HS-27A (cell line): ENCODE data around the gene NPR2.

Source experiments
- DNase-seq: peaks from one replicate; pipeline ENCODE4 v3.0.0-alpha.2; 2012; ENCODE audit warnings: low read depth, missing footprints

The NPR2 gene

DNA sequence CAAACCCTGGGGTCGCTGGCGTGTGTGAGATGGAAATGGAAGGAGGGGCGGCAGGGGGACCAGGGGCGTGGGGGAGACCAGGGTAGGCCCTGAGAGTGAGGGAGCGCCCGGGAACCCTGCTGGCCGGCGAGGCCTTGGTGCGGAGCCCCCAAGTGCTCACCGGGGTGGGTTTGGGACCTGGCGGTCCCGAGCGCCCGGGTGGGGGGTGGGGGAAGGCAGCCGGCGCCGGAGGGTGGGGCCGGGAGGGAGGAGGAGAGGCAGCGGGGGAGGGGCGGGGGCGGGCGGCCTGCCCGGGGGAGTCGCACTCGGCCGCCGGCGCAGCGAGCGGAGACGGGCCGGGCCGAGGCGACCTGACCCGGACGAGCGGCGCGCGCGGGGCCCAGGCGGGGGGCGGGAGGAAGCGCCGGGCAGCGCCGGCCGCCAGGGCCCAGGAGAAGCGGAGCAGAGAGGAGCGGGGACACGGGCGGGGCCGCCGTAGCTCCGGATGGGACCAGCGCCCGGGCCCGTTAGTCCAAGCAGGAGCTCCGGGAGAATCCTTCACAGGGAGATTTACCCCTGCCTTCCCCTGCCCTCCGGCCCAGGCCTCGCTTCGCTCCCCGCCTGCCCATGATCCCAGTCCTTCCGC is at the start of gene NPR2:
Gene NPR2 (plus strand): TSS at position 295 of the 625 bp plus-strand sequence. CDS start 818 bp downstream, outside the sequence.
- no peak for DNase-seq

DNA sequence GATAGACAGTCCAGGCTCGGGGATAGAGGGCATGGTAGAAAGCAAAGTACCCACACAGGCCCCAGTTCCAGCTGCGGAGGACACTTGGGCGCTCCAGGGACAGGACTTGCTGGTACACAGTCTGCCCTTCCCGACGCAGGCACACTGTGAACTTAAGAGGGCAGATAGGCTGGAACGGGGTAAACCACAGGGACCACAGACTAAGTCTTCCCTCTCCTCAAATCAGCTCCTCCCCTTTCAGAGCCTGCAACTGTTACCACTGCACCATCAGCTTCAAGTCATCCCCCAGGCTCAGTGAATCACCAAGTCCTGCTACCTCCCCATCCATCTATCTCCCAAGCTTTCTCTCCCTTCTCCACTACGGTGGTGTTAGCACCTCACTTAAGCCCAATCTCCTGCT is 49.7 kb upstream of the NPR2 start:
- DNase-seq = no peak

DNA sequence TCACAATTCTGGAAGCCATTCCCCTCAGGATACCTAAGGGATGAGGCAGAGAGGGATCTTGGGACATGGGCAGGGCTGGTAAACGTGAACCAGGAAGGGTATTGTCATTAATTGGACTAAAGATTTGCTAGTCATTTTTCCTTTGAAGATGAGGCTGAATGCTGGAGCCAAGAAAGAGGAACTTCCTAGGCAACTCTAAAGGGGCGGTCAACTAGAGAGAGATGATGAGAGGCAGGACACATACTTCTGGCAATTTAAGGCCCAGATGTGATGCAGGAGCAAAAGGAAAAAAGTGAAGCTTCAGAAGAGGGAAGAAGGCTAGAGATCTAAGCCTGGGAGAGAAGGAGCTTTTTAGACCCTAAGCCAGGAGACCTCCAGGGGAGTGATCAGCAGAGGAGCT is 47.9 kb upstream of the NPR2 start:
- no peak for DNase-seq

DNA sequence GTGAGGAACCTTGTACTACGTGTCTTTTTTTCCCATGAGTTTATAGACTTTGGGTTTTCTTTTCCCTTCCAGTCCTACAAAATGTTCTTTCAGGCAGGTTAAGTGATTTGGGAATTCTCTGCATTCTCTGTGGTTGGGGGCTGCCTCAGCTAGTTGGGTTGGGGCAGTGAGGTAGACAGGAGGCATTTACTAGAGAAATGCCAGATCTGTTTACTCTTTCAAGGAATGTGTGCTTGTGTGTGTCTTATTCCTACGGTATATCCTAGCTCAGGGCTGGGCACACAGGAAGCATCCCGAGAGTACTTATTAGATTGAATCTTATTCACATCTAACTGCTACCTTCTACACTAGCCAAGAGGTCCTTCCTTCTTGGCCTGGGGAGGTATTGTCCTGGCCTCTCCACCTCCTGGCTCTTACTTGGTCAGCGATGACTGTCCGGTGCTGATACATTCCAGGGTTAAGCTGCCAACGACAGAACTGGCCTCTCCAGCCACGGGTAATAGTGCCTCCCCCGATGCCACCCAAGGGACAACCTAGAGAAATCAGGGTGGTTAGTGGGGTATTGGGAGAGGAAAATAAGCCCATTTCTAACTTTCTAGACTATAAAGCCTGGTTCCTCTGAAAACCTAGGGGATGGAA is 47.4 kb upstream of the NPR2 start:
- DNase-seq = no peak

DNA sequence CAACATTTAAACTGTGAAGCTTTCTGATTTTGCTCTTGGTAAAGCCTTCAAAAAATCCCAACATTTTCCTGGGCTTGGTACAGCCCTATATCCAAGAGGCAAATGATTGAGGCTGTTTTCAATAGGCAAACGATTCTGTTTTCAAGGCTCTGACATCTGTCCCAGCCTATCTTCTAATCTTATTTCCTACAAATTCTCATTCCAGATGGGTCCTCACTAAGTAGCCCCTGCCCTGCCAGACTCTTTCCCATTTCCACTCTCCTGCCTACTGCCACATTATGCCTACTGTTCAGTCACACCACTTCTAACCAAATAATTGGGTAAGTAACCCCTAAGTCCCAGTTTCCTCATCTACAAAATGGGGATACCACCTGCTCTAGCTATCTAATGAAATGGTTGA is 45.8 kb upstream of the NPR2 start:
- DNase-seq = no peak

DNA sequence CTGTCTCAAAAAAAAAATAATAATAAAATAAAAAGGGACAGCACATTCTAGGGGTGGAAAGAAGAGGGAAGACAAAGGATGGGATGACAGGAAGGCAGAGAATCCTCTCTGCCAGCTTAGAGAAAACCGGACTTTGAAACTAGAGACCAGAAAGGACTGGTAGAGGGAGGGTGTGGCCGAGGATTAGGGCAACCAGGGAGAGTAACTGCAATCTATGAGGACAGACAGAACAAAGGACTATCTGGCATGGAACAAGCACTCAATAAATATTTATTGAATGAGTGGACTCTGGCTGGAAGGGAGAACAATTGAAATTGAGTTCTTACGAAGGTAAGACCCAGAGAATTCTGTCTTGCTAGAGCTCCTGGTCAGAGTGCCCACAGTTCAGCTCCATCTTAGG is 44.8 kb upstream of the NPR2 start:
- no peak for DNase-seq

DNA sequence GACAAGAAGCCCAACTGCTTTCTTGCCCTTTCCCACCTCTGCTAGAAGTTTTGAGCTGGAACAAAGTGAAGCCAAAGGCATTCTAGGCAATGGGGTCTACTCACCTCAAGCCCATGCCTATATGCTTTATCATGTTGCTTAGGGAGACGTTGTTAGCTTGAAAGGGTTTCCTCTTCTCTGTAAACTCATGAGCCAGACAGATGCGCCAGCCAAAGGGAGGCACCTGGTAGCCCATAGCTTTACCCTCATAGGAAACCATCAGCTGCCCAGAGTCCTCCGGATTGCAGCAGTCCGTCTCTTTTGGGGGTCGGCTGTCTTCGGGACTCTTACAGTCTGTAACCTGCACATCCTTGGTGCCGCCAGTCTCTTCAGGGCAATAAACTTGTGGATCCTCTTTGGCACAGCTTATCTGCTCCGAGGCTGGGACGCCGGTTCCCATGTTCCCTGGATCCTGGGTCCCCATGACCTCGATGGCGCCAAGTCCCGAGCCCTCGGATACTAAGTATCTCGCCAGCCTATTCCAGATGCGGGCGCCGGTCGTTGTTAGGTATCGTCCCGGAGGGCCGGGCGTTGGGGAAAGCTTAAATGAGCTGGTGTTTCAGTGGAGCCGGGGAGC is 43.0 kb upstream of the NPR2 start:
- no peak for DNase-seq

DNA sequence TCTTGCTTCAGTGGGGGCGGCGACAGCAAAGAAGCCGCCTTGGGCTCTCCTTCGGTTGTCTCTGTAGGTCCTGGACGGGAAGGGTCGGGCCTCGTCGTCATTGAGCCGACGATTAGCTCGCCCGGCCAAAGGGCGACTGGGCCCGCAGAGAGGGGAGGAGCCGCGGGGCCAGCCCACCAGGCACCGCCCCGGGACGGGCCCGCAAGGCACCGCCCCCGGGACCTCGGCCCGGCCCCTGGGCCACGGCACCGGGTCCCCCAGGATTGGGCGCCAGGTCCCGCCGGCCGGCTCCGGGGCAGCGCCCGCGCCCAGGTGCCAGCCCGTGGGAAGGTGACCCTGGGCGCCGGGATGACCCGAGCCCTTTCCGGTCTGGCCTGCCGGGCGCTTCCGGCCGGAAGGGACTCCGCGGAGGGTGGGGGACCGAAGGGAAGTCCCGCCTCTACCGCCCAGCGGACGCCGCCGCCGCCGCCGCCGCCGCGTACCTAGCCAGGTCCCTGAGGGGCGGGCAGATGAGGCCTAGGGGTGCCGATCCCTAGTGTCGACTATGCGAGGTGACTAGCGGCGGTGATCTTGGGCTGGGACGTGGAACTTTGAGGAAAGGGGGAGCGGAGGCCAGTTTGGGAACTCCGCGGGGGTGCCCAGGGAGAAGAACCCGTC is 42.4 kb upstream of the NPR2 start, which contains the start of the genes GBA2 and RGP1:
Gene GBA2 (minus strand): TSS at position 371 of the 657 bp plus-strand sequence. CDS start 524 bp downstream, outside the sequence.
Gene RGP1 (plus strand): TSS at position 430 of the 657 bp plus-strand sequence. CDS start 469 bp downstream, outside the sequence.
- no peak for DNase-seq

DNA sequence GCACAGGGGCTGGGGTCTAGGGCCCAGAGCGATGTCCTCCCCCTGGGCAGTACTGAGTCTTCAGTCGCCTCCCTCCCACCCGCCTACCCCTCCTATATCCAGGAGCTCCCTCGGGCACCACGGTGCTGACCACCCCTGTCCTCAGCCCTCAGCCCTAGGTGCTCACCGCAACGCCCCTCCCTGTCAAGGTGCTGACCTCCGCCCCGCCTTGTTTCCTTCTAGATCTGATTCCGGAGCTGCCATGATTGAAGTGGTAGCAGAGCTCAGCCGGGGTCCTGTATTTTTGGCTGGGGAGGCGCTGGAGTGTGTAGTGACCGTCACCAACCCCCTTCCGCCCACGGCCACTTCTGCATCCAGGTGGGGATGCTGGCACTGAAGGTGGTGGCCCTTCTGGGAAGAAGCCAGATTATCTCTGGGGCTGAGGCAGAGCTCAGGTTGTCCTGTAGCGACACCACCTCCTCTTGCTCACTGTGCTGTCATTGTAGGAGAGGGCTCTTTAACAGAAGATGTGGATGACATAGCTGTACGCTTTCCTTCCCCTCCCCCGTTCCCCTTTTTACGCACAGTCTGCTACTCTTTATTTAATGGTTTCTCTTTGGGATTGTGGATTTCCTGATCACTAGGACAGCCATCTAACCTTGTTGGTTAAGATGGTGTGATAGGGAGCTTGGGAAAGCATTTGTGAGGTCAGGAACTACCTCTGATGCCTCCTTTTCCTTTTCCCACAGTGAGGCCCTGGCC is 41.7 kb upstream of the NPR2 start:
- no peak for DNase-seq

DNA sequence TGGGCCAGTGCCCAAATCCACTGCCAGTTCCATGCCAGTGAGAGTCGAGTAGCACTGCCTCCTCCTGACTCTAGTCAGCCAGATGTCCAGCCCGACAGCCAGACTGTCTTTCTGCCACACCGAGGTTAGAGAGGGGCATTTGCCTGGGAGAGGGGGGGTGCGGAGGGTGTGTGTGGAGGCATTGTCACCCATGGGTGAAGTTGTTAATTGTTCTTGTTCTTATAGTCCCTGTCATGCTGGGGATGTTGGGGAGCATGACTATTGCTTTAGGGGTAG is 41.2 kb upstream of the NPR2 start:
- DNase-seq = no peak

DNA sequence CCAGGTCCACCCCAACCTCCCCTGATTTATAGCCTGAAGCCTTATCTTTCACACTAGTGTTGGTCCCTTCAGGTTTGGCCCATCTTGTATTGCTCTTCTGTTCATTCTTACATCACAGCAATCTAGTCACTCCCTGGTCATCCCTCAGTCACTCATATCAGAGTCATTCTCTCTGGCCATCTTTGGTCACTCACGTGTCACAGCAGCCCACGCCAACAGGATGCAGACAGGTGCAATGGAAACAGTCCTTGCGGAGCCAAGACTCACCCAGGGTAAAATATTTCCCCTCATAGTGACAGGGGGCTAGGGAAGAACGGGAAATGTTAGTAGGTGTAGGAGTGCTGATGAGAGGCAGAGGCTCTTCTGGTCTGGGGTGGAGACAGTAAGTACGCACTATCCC is 37.9 kb upstream of the NPR2 start:
- DNase-seq = no peak

DNA sequence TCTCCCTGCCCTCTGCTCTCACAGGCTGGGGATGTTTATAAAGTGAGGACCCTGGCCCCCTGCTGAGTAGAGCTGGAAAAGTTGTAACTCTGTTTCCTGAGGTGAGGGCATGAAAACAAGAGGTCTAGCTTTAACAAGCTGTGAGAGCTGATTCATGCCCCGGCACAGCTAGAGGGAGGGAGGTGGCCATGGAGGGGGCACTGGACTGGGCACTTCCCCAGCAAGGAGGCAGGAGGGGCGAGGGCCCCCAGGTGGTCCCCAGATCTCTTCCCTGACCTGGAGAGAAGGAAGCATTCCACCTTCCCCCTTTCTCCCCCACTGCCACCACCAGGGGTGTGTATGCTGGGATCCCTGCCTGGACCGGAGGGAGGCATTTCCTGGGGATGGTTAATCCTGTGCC is 37.1 kb upstream of the NPR2 start, which contains the start of gene MSMP:
Gene MSMP (minus strand): TSS at position 13 of the 400 bp plus-strand sequence. CDS start 147 bp downstream, outside the sequence.
- no peak for DNase-seq

DNA sequence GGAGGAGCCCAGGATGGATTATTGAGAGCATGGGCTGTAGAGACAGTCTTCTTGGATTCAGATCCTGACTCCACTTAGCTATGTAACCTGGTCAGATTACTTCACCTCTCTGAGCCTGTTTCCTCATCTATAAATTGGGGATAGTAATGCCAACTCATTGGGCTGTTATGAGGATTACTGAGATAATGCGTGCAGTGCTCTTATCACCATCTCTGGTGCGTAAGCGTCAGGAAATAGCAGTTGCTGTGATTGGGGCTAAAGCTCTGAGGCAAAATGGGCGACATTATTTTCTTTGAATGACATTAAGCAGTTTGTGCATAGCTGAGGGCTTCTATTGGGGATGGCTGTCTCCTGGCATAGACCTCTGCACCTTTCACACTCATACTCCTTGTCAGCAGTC is 36.3 kb upstream of the NPR2 start:
- no peak for DNase-seq

DNA sequence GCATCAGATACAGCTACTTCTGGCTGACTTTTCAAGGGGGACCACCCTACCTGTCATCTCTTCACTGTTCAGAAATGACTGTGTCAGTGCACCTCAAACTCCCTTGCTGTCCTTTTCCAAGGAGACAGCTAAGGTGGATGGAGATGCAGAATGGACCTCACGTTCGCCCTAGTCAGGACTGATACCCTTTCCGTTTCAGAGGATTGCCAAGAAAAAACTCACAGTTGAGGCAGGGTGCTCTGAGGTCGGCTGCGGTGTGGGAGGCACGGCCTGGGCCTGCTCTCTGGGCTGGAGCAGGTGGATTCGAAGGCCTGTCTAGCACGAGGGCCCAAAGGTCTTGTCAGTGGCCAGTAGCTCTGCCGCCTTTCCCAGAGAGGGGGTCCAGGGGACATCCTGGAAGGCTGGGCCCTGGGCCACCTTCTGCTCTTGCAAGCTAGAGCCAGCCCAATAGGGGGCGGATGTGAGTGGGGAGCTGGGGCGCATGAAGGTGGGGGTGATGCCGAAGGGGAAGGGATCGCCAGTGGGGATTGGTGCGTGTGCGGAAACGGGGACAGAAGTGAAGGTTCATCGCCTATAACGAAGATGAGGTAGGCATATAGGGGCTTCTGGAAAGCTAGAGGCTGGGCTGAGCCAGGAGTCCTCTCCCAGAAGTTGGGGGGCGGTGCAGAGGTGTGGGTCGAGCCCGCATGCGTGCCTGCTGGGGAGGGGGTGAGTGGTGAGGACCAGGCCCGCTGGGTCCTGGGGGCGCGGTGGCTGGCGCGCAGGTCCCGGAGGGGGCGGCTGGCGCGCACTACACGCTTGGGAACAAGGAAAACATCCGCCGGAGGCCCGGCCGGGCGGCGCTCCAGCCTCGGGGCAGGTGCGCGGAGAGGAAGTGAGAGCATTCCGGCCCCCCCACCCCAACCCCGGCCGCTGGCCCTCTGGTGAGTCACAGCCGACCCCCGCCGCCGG is 34.8 kb upstream of the NPR2 start:
- no peak for DNase-seq

DNA sequence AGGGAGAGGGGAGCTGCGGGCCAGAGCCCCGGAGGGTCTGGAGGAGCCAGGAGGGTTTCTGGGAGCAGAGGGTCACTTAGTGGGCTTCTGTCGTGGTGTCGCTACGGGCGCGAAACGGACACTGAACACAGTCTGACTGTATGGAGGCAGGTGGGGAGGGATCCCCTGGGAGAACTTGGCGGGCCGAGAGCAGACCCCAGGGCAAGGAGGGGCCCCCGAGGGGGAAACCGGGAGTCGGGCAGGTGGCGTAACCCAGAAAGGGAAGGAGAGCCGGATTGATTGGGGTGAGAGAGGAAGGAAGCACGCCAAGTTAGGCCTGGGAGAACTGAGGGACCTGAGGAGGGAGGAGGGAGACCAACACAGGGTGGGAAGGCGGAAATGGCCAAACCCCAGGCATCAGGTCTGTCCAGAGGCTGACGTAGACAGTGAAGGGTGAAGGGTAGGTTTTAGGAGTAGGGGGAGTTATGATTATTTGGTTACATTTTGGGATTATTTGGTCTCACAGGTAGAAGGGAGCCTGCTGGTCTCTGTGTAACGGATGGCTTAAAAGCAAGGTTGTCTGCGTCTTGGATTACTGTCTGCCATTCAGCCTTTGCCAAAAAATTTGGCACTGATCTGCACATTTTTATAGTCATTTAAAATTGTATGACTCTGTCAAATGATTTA is 34.0 kb upstream of the NPR2 start:
- no peak for DNase-seq

DNA sequence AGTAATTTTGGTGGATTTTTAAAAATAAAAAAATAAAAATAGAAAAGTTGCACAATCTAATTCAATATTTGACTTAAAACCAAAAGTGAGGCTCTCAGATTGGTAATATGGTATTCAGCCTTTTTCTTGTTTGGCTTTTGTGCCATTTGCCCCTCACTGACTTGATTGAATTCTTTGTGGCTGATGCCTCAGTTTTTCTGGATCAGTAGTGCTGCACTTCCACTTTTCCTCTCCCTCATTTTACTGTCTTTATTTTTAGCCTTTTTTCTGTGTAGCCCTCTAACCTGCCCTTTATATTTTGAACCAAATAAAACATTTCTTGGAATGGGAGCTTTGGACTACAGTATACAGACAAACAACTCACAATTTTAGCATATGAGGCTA is 33.5 kb upstream of the NPR2 start:
- DNase-seq = no peak

DNA sequence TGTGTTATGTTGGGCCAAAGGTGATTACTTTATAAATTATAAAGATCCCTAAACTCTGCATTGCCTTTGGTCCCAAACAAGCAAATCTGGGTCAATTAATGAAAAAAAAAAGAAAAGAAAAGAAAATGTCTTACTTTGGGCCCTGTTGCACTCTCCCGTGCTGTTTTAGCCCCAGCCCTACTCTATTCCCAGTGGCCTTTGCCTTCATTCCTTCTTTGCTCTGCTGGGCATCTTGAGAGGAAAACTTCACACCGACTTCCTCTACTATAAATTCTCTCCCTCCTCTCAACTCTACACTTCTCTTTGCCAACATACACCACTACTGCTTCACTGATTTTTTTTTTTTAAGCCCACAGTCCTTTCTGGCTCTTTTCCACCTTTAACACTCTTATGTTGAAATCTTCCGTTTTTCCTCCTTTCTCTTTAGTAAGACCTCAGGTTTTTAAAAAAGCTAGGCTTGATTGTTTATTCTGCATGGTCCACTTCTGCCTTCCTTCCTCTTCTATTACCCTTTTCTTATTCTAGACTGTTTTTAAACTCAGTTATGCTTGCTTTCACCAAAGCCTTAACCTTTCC is 32.8 kb upstream of the NPR2 start:
- no peak for DNase-seq

DNA sequence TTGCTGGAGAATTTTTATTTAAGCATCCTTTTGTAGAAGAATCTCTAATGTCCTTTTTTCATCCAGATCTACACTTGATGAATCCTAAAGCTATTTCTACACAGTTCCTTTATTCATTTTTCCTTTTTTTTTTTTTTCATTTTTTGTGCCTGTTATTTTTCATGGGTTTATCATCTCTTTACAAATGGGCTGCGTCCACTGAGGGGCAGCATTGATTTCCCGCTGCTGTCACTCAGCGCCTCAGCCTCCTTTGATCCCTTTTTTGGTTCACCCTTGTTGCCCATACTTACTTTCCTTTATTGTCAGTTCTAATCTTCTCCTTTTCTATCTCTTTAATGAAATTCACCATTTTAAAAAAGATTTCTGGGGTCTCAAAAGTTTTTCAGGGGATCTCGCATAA is 31.6 kb upstream of the NPR2 start:
- no peak for DNase-seq

DNA sequence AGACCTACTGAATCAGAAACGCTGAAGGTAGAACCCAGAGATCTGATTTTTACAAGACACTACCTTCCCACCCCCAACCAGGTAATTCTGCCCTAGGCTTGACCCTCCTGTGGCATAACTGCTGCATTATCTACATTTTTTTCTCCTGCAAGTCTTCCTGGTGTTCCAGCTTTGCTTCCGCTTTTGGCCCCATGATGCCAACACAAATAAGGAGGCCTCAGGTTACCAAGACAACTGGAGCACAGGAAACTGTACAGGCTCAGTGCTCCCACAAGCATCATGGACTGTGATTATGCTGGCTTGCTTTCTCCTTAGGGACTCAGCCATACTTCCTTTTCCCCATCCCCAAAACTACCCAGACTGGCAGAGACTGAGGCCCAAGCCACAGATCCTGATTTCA is 30.7 kb upstream of the NPR2 start:
- no peak for DNase-seq

DNA sequence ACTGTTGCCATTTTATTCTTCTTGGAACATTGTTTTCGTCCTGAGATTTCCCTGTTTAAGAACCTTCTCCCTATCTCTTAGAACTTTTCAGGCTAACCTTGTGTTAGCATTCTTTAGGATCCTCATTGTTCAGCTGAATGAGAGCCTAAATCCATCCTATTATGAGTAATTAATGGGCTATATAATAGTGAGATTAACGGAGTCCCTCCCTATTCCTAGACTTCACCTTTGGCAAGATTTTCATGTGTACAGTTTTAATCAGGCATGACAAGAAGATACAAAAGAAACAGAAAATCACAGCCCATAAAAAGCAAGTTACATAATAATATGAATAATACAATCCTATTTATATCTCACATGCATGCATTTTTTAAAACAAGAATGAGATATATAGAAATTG is 28.2 kb upstream of the NPR2 start:
- DNase-seq = no peak
